K562 (cell line): Measurements from ENCODE around the gene IL37. TPM values are rescaled to one million over a fixed set of nuclear protein-coding genes. Genes with fewer than 3 reads are reported as not detected.
A peak's percentile ranks its signal among the peaks of the same experiment; 100 is the strongest.

Experiments
- ATAC-seq: fragments of 200-7000 bp; cut with Tn5 transposase; 3 replicates; pipeline ENCODE4 v1.9.1; 2020; ENCODE audit warnings: moderate library complexity
- BruUV-seq: library from RNA; stranded (reverse); fragments of 400-500 nt; replicated peaks from 2 replicates; lab custom pipeline; 2021; lab: Mats Ljungman, UMichigan
- CTCF ChIA-PET: fragments of 300-600 bp; formaldehyde crosslinking; extraction: SDS; loops from one replicate; lab custom pipeline; 2021; ENCODE audit warnings: low intra/inter-chr PET ratio; lab: Yijun Ruan, JAX
- POLR2A ChIA-PET: fragments of 300-600, 350-650 bp; sonication (Branson Sonifier 250); formaldehyde crosslinking; extraction: SDS; loops from one replicate; lab custom pipeline; 2021; ENCODE audit warnings: antibody characterized with exemption, inconsistent platforms; lab: Yijun Ruan, JAX
- DNase-seq, 4 experiments: peaks; one replicate each; pipeline versions ENCODE4 v3.0.0 to v3.0.0-alpha.2; 2011 to 2018; ENCODE audit warnings: low spot score in 3 of 4, mixed read lengths in 3 of 4; ENCODE audit errors: extremely low read depth in 1 of 4
- FAIRE-seq: peaks from 2 replicates; lab custom pipeline; 2011; peaks lifted over from hg19 to GRCh38; lab: Jason Lieb, UNC
- H2AFZ ChIP-seq: 2 replicates; pipeline ENCODE4 v1.6.0; 2011; ENCODE audit warnings: low read depth, low read length, control low read depth, inconsistent platforms
- H3K27ac ChIP-seq: fragments of 200-600 bp; 3 replicates; pipeline ENCODE4 v1.8.0; 2011; ENCODE audit warnings: low read depth, mild to moderate bottlenecking, control low read depth, inconsistent platforms, low read length, moderate library complexity, mixed read lengths; ENCODE audit errors: extremely low read depth
- H3K27me3 ChIP-seq, 2 experiments: fragments of 300-600 bp in 1 of 2; 2 replicates in 1 of 2; 3 replicates in 1 of 2; pipeline versions ENCODE4 v1.6.0 to v1.8.0; 2011; ENCODE audit warnings: inconsistent platforms in 2 of 2, low read length in 2 of 2, mild to moderate bottlenecking in 1 of 2, mixed read lengths in 1 of 2, moderate library complexity in 1 of 2; ENCODE audit not compliant: control insufficient read depth in 2 of 2, insufficient read depth in 2 of 2
- H3K36me3 ChIP-seq: fragments of 300-600 bp; 3 replicates; pipeline ENCODE4 v1.8.0; 2011; ENCODE audit warnings: mild to moderate bottlenecking, low read length, inconsistent platforms; ENCODE audit not compliant: control insufficient read depth, insufficient read depth
- H3K4me1 ChIP-seq, 2 experiments: fragments of 200-600 bp in 1 of 2; replicated peaks in 1 of 2; 2 replicates in 1 of 2; 3 replicates in 1 of 2; pipeline versions ENCODE4 v1.5.1 to v1.8.0; 2011; ENCODE audit warnings: inconsistent platforms in 2 of 2, low read length in 2 of 2, mild to moderate bottlenecking in 1 of 2, mixed read lengths in 1 of 2, moderate library complexity in 1 of 2; ENCODE audit not compliant: control insufficient read depth in 2 of 2, insufficient read depth in 2 of 2
- H3K4me2 ChIP-seq: 2 replicates; pipeline ENCODE4 v1.6.1; 2011; ENCODE audit warnings: low read length, control low read depth, inconsistent platforms, mixed read lengths; ENCODE audit not compliant: insufficient read depth
- H3K4me3 ChIP-seq: fragments of 200-600 bp; sonication (generic), shearing (Covaris generic); 2 replicates; pipeline ENCODE4 v1.5.1; 2016; ENCODE audit warnings: control low read depth, inconsistent platforms
- H3K79me2 ChIP-seq: fragments of 200-600 bp; 3 replicates; pipeline ENCODE4 v1.8.0; 2011; ENCODE audit warnings: low read length, inconsistent platforms; ENCODE audit not compliant: control insufficient read depth, insufficient read depth
- H3K9ac ChIP-seq, 2 experiments: 2 replicates each; pipeline versions ENCODE4 v1.6.0 to v1.6.1; 2011; ENCODE audit warnings: low read depth in 2 of 2, low read length in 2 of 2, control low read depth in 1 of 2, inconsistent platforms in 1 of 2, mild to moderate bottlenecking in 1 of 2, mixed read lengths in 1 of 2; ENCODE audit not compliant: insufficient read depth in 1 of 2
- H3K9me1 ChIP-seq: one replicate; pipeline ENCODE4 v1.6.0; 2011; ENCODE audit warnings: inconsistent platforms, mild to moderate bottlenecking, low read length, moderate library complexity; ENCODE audit not compliant: control insufficient read depth, insufficient read depth
- H3K9me3 ChIP-seq: replicated peaks from 2 replicates; pipeline ENCODE4 v1.5.1; 2011; ENCODE audit warnings: low read depth, low read length, inconsistent platforms; ENCODE audit not compliant: control insufficient read depth, insufficient read depth
- H4K20me1 ChIP-seq: replicated peaks from 2 replicates; pipeline ENCODE4 v1.6.1; 2011; ENCODE audit warnings: low read length, inconsistent platforms, mixed read lengths; ENCODE audit not compliant: control insufficient read depth, insufficient read depth
- GABPB1 ChIP-seq: sonication (generic); formaldehyde crosslinking; IDR thresholded peaks from 2 replicates; pipeline ENCODE4 v1.8.0; 2022; ENCODE audit warnings: mild to moderate bottlenecking, missing genetic modification reagents
- GTF2E2 ChIP-seq: fragments of 200-800 bp; sonication (Bioruptor generic); IDR thresholded peaks from 2 replicates; pipeline ENCODE4 v1.6.1; 2016; ENCODE audit warnings: missing genetic modification characterization, missing compliant biosample characterization
- JUNB ChIP-seq: fragments of 450-650 bp; formaldehyde crosslinking; conservative IDR thresholded peaks from 2 replicates; pipeline ENCODE4 v1.4.0; 2020; ENCODE audit warnings: mild to moderate bottlenecking
- MLLT1 ChIP-seq, 2 experiments: fragments of 450-650 bp; IDR thresholded peaks; 2 replicates each; pipeline ENCODE4 v1.6.1; 2016
- MYBL2 ChIP-seq, 2 experiments: fragments of 450-650 bp in 1 of 2; sonication (generic) in 1 of 2; formaldehyde crosslinking in 1 of 2; IDR thresholded peaks; 2 replicates each; pipeline versions ENCODE4 v1.6.1 to v1.8.1; 2017 to 2022; ENCODE audit warnings: borderline replicate concordance in 1 of 2, inconsistent platforms in 1 of 2, low read depth in 1 of 2, mild to moderate bottlenecking in 1 of 2, missing genetic modification reagents in 1 of 2, moderate library complexity in 1 of 2
- PML ChIP-seq: IDR thresholded peaks from 2 replicates; pipeline ENCODE4 v1.6.1; 2012; ENCODE audit warnings: low read length, inconsistent platforms
- POLR2B ChIP-seq: fragments of 450-650 bp; IDR thresholded peaks from 2 replicates; pipeline ENCODE4 v1.6.1; 2018; ENCODE audit warnings: low read depth; ENCODE audit not compliant: partially characterized antibody
- POLR2H ChIP-seq: IDR thresholded peaks from 2 replicates; pipeline ENCODE4 v1.6.1; 2016; ENCODE audit warnings: missing genetic modification characterization, low read depth, mild to moderate bottlenecking, control low read depth, missing compliant biosample characterization, moderate library complexity
- SPI1 ChIP-seq: IDR thresholded peaks from 2 replicates; pipeline ENCODE4 v1.6.1; 2011; ENCODE audit warnings: low read depth, low read length, control low read depth, borderline replicate concordance
- SUPT5H ChIP-seq: fragments of 450-650 bp; IDR thresholded peaks from 2 replicates; pipeline ENCODE4 v1.6.1; 2016
- TAF1 ChIP-seq: IDR thresholded peaks from 2 replicates; pipeline ENCODE4 v1.6.1; 2011; ENCODE audit warnings: mild to moderate bottlenecking, low read length, moderate library complexity; ENCODE audit not compliant: insufficient read depth, control insufficient read depth, severe bottlenecking; ENCODE audit errors: extremely low read depth
- THRAP3 ChIP-seq: fragments of 450-650 bp; IDR thresholded peaks from 2 replicates; pipeline ENCODE4 v1.6.1; 2016; ENCODE audit warnings: mild to moderate bottlenecking, inconsistent platforms, borderline replicate concordance
- ZBTB1 ChIP-seq: sonication (generic); formaldehyde crosslinking; IDR thresholded peaks from 2 replicates; pipeline ENCODE4 v1.8.1; 2023; ENCODE audit warnings: missing genetic modification reagents, low read depth, mild to moderate bottlenecking, borderline replicate concordance
- ZNF133 ChIP-seq: fragments of 250-450 bp; sonication (Bioruptor Pico); IDR thresholded peaks from 2 replicates; pipeline ENCODE4 v1.4.0; 2020; ENCODE audit warnings: mild to moderate bottlenecking
- ZNF143 ChIP-seq: sonication (generic); formaldehyde crosslinking; IDR thresholded peaks from 2 replicates; pipeline ENCODE4 v1.9.0; 2022; ENCODE audit warnings: mild to moderate bottlenecking, missing genetic modification reagents
- WGBS: fragments of 100-300 bp; shearing (Covaris generic); methylation state at CpG from one replicate; pipeline ENCODE4 v1.1.6; 2016; ENCODE audit warnings: low coverage, mixed read lengths; ENCODE audit not compliant: insufficient coverage; ENCODE audit errors: missing lambda C conversion rate; 5-methylcytosine and 5-hydroxymethylcytosine counted together
- in situ Hi-C: fragments of 300-500 bp; cut with MboI; formaldehyde crosslinking; loops from 4 replicates; pipeline ENCODE4 v1.15.0; 2018; ENCODE audit warnings: inconsistent platforms, mixed read lengths
- intact Hi-C: fragments of 100-400 bp; cut with micrococcal nuclease; formaldehyde crosslinking; loops from 2 replicates; pipeline ENCODE4 v1.14.2; 2022
- polyA plus RNA-seq, 8 experiments: library from polyadenylated mRNA; depleted of rRNA in 4 of 8; stranded (reverse) in 5 of 8; unstranded in 3 of 8; fragments of >200 nt; fragmentation: Nextera tagmentation in 2 of 8; fragmentation: Illumina TruSeq in 1 of 8; extraction: Ambion mirVana in 2 of 8; extraction: Trizol in 1 of 8; gene quantifications; 2 replicates each; pipeline versions ENCODE4 v1.2.1 to v1.2.3, GENCODE V29; 2011 to 2014; ENCODE audit warnings: inconsistent platforms in 1 of 8, missing spikeins in 1 of 8
- total RNA-seq, 7 experiments: library from RNA; depleted of rRNA in 6 of 7; stranded (reverse); fragments of >200 nt in 6 of 7; fragmentation: Illumina TruSeq in 2 of 7; extraction: Trizol in 2 of 7; gene quantifications; 2 replicates each; pipeline versions ENCODE4 v1.2.1 to v1.2.3, GENCODE V29; 2011 to 2021; ENCODE audit warnings: low replicate concordance in 1 of 7
- TF ChIP-seq, protein P1 (sequence below): sonication (generic); formaldehyde crosslinking; IDR thresholded peaks from 2 replicates; pipeline ENCODE4 v1.8.0; 2022; ENCODE audit warnings: mild to moderate bottlenecking, missing genetic modification reagents, borderline replicate concordance
- TF ChIP-seq, protein P2 (sequence below): IDR thresholded peaks from 2 replicates; pipeline ENCODE4 v1.6.1; 2011; ENCODE audit warnings: borderline replicate concordance, low read depth, mild to moderate bottlenecking, moderate library complexity, low read length; ENCODE audit not compliant: insufficient read depth, poor library complexity, severe bottlenecking

The IL37 gene
- total and polyA plus RNA-seq, 9 of the 15 experiments (the other 6 are each of a cell fraction or from before 2014, with no cell fraction given), result not detected

- FAIRE-seq, result no peak
- intact Hi-C loops, result loop anchor here (5.0 kb wide), 1 partner anchor 35 kb away; no protein-coding TSS in a partner anchor
- no TSS peak for BruUV-seq
- TF ChIP-seq, protein P1, sequence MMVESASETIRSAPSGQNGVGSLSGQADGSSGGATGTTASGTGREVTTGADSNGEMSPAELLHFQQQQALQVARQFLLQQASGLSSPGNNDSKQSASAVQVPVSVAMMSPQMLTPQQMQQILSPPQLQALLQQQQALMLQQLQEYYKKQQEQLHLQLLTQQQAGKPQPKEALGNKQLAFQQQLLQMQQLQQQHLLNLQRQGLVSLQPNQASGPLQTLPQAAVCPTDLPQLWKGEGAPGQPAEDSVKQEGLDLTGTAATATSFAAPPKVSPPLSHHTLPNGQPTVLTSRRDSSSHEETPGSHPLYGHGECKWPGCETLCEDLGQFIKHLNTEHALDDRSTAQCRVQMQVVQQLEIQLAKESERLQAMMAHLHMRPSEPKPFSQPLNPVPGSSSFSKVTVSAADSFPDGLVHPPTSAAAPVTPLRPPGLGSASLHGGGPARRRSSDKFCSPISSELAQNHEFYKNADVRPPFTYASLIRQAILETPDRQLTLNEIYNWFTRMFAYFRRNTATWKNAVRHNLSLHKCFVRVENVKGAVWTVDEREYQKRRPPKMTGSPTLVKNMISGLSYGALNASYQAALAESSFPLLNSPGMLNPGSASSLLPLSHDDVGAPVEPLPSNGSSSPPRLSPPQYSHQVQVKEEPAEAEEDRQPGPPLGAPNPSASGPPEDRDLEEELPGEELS, result no peak
- TF ChIP-seq SUPT5H, result peak; percentile 33; the same call in 1 of the 2 replicates
- no peak for TF ChIP-seq ZBTB1 (CRISPR knock-in tag)
- no peak for TF ChIP-seq TAF1
- no peak for TF ChIP-seq ZNF143
- peak; percentile 70; the same call in 1 of the 2 replicates for TF ChIP-seq PML
- TF ChIP-seq POLR2B, result peak; percentile 38
- TF ChIP-seq JUNB (CRISPR knock-in tag), result no peak
- no peak for TF ChIP-seq THRAP3
- no peak for TF ChIP-seq MLLT1 (IDR thresholded peaks at IDR 0.05)
- TF ChIP-seq POLR2H, result peak; percentile 42; the same call in 1 of the 2 replicates
- TF ChIP-seq, protein P2, sequence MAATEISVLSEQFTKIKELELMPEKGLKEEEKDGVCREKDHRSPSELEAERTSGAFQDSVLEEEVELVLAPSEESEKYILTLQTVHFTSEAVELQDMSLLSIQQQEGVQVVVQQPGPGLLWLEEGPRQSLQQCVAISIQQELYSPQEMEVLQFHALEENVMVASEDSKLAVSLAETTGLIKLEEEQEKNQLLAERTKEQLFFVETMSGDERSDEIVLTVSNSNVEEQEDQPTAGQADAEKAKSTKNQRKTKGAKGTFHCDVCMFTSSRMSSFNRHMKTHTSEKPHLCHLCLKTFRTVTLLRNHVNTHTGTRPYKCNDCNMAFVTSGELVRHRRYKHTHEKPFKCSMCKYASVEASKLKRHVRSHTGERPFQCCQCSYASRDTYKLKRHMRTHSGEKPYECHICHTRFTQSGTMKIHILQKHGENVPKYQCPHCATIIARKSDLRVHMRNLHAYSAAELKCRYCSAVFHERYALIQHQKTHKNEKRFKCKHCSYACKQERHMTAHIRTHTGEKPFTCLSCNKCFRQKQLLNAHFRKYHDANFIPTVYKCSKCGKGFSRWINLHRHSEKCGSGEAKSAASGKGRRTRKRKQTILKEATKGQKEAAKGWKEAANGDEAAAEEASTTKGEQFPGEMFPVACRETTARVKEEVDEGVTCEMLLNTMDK, result no peak
- peak; percentile 69 for TF ChIP-seq GTF2E2 (tag)
- no peak for TF ChIP-seq ZNF133 (CRISPR knock-in tag)
- no peak for TF ChIP-seq MYBL2 (IDR thresholded peaks at IDR 0.05; ENCODE audit: low read depth)
- no peak for TF ChIP-seq MYBL2 (CRISPR knock-in tag; IDR thresholded peaks at IDR 0.05; ENCODE audit: borderline replicate concordance)
- TF ChIP-seq SPI1, result no peak
- TF ChIP-seq GABPB1, result no peak
Measured at GRCh38 chr2:112936927-112937232, 25.9 kb downstream of the IL37 start.

More at GRCh38 chr2:112936927-112937232, 25.9 kb downstream of the IL37 start:
- ATAC-seq (0 out of 3 replicates have a peak, but pooled peaks have one; percentile 9), DNase-seq (no peak)
- H3K9me3 ChIP-seq, result no peaks in the 10 kb centered on the region
- peaks cover 0 to 14% of the 10 kb centered on the region in 2 experiments; a peak in 2 of 5 replicates for H3K4me1 ChIP-seq
- no peaks in the 10 kb centered on the region for H3K36me3 ChIP-seq
- in situ Hi-C loops, result no loop called here
- no peaks in the 10 kb centered on the region for H3K9me1 ChIP-seq
- H3K9ac ChIP-seq, result no peak overlapping the region
- CTCF ChIA-PET, result no interaction called here
- WGBS, result 20% methylated on average over 2 of the region's 2 CpGs
- no peaks in the 10 kb centered on the region for H4K20me1 ChIP-seq
- no peaks in the 10 kb centered on the region for H3K27me3 ChIP-seq
- H3K4me2 ChIP-seq, result no peak overlapping the region
- no peak overlapping the region for H3K4me3 ChIP-seq
- POLR2A ChIA-PET, result interaction anchor here (0.6 to 1.9 kb wide), 3 partner anchors 10 to 197 kb away, joined by 3 to 7 read pairs (median 4); no protein-coding TSS in a partner anchor
- peak overlapping the region; percentile 32; the same call in 1 of the 3 replicates for H3K27ac ChIP-seq
- H2AFZ ChIP-seq, result peak overlapping the region; percentile 86
- no peaks in the 10 kb centered on the region for H3K79me2 ChIP-seq
